ENCODE data around the gene SKI. TPM values are rescaled to one million over a fixed set of nuclear protein-coding genes. Genes with fewer than 3 reads are reported as not detected.

Gene SKI
- total RNA-seq, 1 experiment from 2014 or later, result 89.5 TPM

- H3T11ph ChIP-seq (ENCODE audit: low read length), result no peak overlapping the region
- TF ChIP-seq CTCF (conservative IDR thresholded peaks at IDR 0.05), result no peak
- no peak overlapping the region for H4K8ac ChIP-seq (replicated peaks; ENCODE audit: insufficient read length, low read depth, low read length)
- no peaks in the 10 kb centered on the region for H3K27me3 ChIP-seq (ENCODE audit: insufficient read depth, low read length)
- H3K27ac ChIP-seq (ENCODE audit: insufficient read length, low read depth, low read length), result no peak overlapping the region
- H3K23ac ChIP-seq (ENCODE audit: insufficient read length, low read depth, low read length), result no peak overlapping the region
- no peak overlapping the region; the same call in 1 of the 2 replicates for H3K14ac ChIP-seq (ENCODE audit: insufficient read depth, low read length)
- no peaks in the 10 kb centered on the region for H3K79me2 ChIP-seq (ENCODE audit: insufficient read depth, low read length)
- H2BK20ac ChIP-seq (ENCODE audit: low read depth, low read length, poor library complexity, severe bottlenecking), result no peak overlapping the region
- no peak overlapping the region for H2BK120ac ChIP-seq (ENCODE audit: low read depth, low read length, poor library complexity, severe bottlenecking)
- peaks cover 13 to 40% of the 10 kb centered on the region in 2 experiments for H3K4me1 Mint-ChIP-seq
- no peak overlapping the region for H2AFZ ChIP-seq (ENCODE audit: low read length)
- no peak overlapping the region for H4K5ac ChIP-seq (ENCODE audit: insufficient read length, low read depth, low read length)
- H2BK12ac ChIP-seq (ENCODE audit: insufficient read length, low read depth, low read length), result no peak overlapping the region
- peaks cover 14% of the 10 kb centered on the region for H3K23me2 ChIP-seq (ENCODE audit: insufficient read length, low read depth, low read length, poor library complexity, severe bottlenecking)
- H3K4me3 Mint-ChIP-seq, result peak overlapping the region in 1 of 2 experiments; percentile 19; a peak in 1 of 5 replicates
- no peaks in the 10 kb centered on the region for H3K9me3 Mint-ChIP-seq
- H3K27ac Mint-ChIP-seq, result no peak overlapping the region; a peak in 1 of 7 replicates
- H3K56ac ChIP-seq (ENCODE audit: insufficient read length, low read depth, low read length), result no peak overlapping the region
- no peak for DNase-seq
- WGBS (ENCODE audit: extremely low coverage, insufficient read length, low lambda C conversion rate), result no CpG with 5 or more reads among the region's 24 CpGs
- no peak overlapping the region for H2BK5ac ChIP-seq (ENCODE audit: insufficient read length, low read length)
- no peak overlapping the region for H3K4me2 ChIP-seq (ENCODE audit: insufficient read depth, insufficient read length, low read length)
- no peak overlapping the region for H2BK15ac ChIP-seq (ENCODE audit: low read depth, low read length)
- no peak overlapping the region for H3K9ac ChIP-seq (ENCODE audit: extremely low read depth, insufficient read length, low read length)
- H3K4ac ChIP-seq (ENCODE audit: low read depth, low read length), result no peak overlapping the region
- no peaks in the 10 kb centered on the region for H3K4me1 ChIP-seq (ENCODE audit: insufficient read depth, low read length)
- H3K18ac ChIP-seq (ENCODE audit: insufficient read length, low read depth, low read length), result peak overlapping the region; percentile 22
- peaks cover 13% of the 10 kb centered on the region for H3K27me3 Mint-ChIP-seq (ENCODE audit: low read depth)
- H3K9me3 ChIP-seq (ENCODE audit: control insufficient read depth, low read depth, low read length), result no peaks in the 10 kb centered on the region
- H4K91ac ChIP-seq (ENCODE audit: insufficient read length, low read depth, low read length), result no peak overlapping the region
- H4K20me1 ChIP-seq (ENCODE audit: control insufficient read depth, insufficient read depth, insufficient read length), result no peaks in the 10 kb centered on the region
- no peaks in the 10 kb centered on the region; a peak in 1 of 7 replicates for H3K36me3 Mint-ChIP-seq (ENCODE audit: insufficient read depth in 1 of 3, low read depth in 3 of 3)
- H2AK5ac ChIP-seq (ENCODE audit: insufficient read length, low read length), result no peak overlapping the region
- H3K79me1 ChIP-seq (ENCODE audit: insufficient read depth, low read depth, low read length, poor library complexity, severe bottlenecking), result no peaks in the 10 kb centered on the region
Observed at GRCh38 chr1:2208309-2209239, 19.5 kb upstream of the SKI start.
